Hepatocyte (in vitro differentiated cells): ENCODE measurements around the gene SLC19A1.

Experiments used
- CTCF ChIP-seq: fragments of 200-600 bp; sonication (generic); IDR thresholded peaks from 2 replicates; pipeline ENCODE4 v1.5.1; 2016; ENCODE audit warnings: antibody characterized with exemption, mild to moderate bottlenecking; ENCODE audit not compliant: poor library complexity
- EZH2 ChIP-seq: fragments of 200-600 bp; sonication (generic); IDR thresholded peaks from 2 replicates; pipeline ENCODE4 v1.6.1; 2016; ENCODE audit warnings: antibody characterized with exemption, mild to moderate bottlenecking, borderline replicate concordance
- EZH2phosphoT487 ChIP-seq: fragments of 200-600 bp; sonication (generic); IDR thresholded peaks from one replicate; pipeline ENCODE4 v1.6.1; 2018; ENCODE audit warnings: antibody characterized with exemption, mild to moderate bottlenecking, low read depth, moderate library complexity; ENCODE audit not compliant: unreplicated experiment, severe bottlenecking

- TF ChIP-seq CTCF (no peak), EZH2 (no peak), EZH2phosphoT487 (no peak)
These were observed 17.2 kb upstream of the SLC19A1 start for GRCh38 chr21:45559216-45560105.
